Measurements from ENCODE around the gene ZC3HAV1. TPM values are rescaled to one million over a fixed set of nuclear protein-coding genes. Genes with fewer than 3 reads are reported as not detected.
"Not testable (repeated sequence)": the region's sequence is repeated elsewhere in the genome, so short reads cannot be mapped to it uniquely, and the experiment has no call there.

Gene ZC3HAV1
- total RNA-seq, 2 experiments from 2014 or later = 47.4 to 52.4 TPM

GRCh38 chr7:139104091-139104450 lies 5.4 kb downstream of the ZC3HAV1 start:
- no peaks in the 10 kb centered on the region for H4K20me1 ChIP-seq (ENCODE audit: insufficient read depth, low read length)
- no peak for TF ChIP-seq EZH2phosphoT487 (IDR thresholded peaks at IDR 0.05; ENCODE audit: borderline replicate concordance, low read depth, low read length)
- TF ChIP-seq CTCF (conservative IDR thresholded peaks at IDR 0.05; ENCODE audit: low read length) = no peak
- H3K4me3 ChIP-seq (ENCODE audit: low read depth, low read length, poor library complexity, severe bottlenecking) = peak overlapping the region; percentile 100

GRCh38 chr7:139103057-139103815 lies 6.3 kb downstream of the ZC3HAV1 start:
- ChIA-PET POLR2A (interaction anchor here (1.2 to 3.1 kb wide), 3 partner anchors 9 to 16 kb away, joined by 3 to 51 read pairs (median 3); no protein-coding TSS in a partner anchor), CTCF (ENCODE audit: unreplicated experiment) (interaction anchor here (0.6 to 1.8 kb wide), 2 partner anchors 8 to 546 kb away, joined by 3 to 9 read pairs; no protein-coding TSS in a partner anchor)
- H3K27ac ChIP-seq (ENCODE audit: low read depth, low read length, poor library complexity, severe bottlenecking) = peak overlapping the region; percentile 83
- H3K9me2 ChIP-seq (ENCODE audit: insufficient read depth, low read length) = no peaks in the 10 kb centered on the region
- H2AFZ ChIP-seq (ENCODE audit: low read length) = no peak overlapping the region
- no TSS peak for BruUV-seq (replicated peaks)
- no peaks in the 10 kb centered on the region for H4K20me1 ChIP-seq (ENCODE audit: insufficient read depth, low read length)
- DNase-seq (ENCODE audit: low spot score) = no peak
- H3K36me3 ChIP-seq (ENCODE audit: insufficient read depth, low read length) = peaks cover 30% of the 10 kb centered on the region
- intact Hi-C loops (cut with micrococcal nuclease; ENCODE audit: unreplicated experiment) = no loop called here
- H3K79me2 ChIP-seq (ENCODE audit: insufficient read depth, low read depth, low read length) = peaks cover 91% of the 10 kb centered on the region
- H3K4me3 ChIP-seq (ENCODE audit: low read depth, low read length, poor library complexity, severe bottlenecking) = peak overlapping the region; percentile 100
- TF ChIP-seq EZH2phosphoT487 (IDR thresholded peaks at IDR 0.05; ENCODE audit: borderline replicate concordance, low read depth, low read length) (no peak), CTCF (conservative IDR thresholded peaks at IDR 0.05; ENCODE audit: low read length) (no peak)
- peak overlapping the region; percentile 89 for H3K4me2 ChIP-seq (ENCODE audit: low read length)
- no peaks in the 10 kb centered on the region for H3K9me3 ChIP-seq (ENCODE audit: low read length)
- peaks cover 54% of the 10 kb centered on the region for H3K4me1 ChIP-seq (ENCODE audit: insufficient read depth, low read length, poor library complexity, severe bottlenecking)

More at GRCh38 chr7:139104091-139104450, 5.4 kb downstream of the ZC3HAV1 start:
- H3K79me2 ChIP-seq (ENCODE audit: insufficient read depth, low read depth, low read length) = peaks cover 91% of the 10 kb centered on the region
- no TSS peak for BruUV-seq (replicated peaks)
- H3K9me2 ChIP-seq (ENCODE audit: insufficient read depth, low read length) = no peaks in the 10 kb centered on the region
- H3K36me3 ChIP-seq (ENCODE audit: insufficient read depth, low read length) = peaks cover 22% of the 10 kb centered on the region
- intact Hi-C loops (cut with micrococcal nuclease; ENCODE audit: unreplicated experiment) = no loop called here
- no peak overlapping the region; the same call in 1 of the 2 replicates for H2AFZ ChIP-seq (ENCODE audit: low read length)
- peak overlapping the region; percentile 83 for H3K27ac ChIP-seq (ENCODE audit: low read depth, low read length, poor library complexity, severe bottlenecking)
- no peaks in the 10 kb centered on the region for H3K9me3 ChIP-seq (ENCODE audit: low read length)
- CTCF ChIA-PET (ENCODE audit: unreplicated experiment) = interaction anchor here (1.8 kb wide), 1 partner anchor 9 kb away, joined by 9 read pairs; no protein-coding TSS in a partner anchor
- H3K4me1 ChIP-seq (ENCODE audit: insufficient read depth, low read length, poor library complexity, severe bottlenecking) = peaks cover 48% of the 10 kb centered on the region
- POLR2A ChIA-PET = interaction anchor here (0.6 to 3.1 kb wide), 4 partner anchors 10 to 16 kb away, joined by 3 to 51 read pairs (median 6); no protein-coding TSS in a partner anchor
- peak overlapping the region; percentile 89 for H3K4me2 ChIP-seq (ENCODE audit: low read length)
- peak; percentile 64 for DNase-seq (ENCODE audit: low spot score)

GRCh38 chr7:139101637-139102158 lies 7.8 kb downstream of the ZC3HAV1 start:
- H4K20me1 ChIP-seq (ENCODE audit: insufficient read depth, low read length); H3K27ac ChIP-seq (ENCODE audit: low read depth, low read length, poor library complexity, severe bottlenecking); H3K9me3 ChIP-seq (ENCODE audit: low read length); H2AFZ ChIP-seq (ENCODE audit: low read length); H3K4me3 ChIP-seq (ENCODE audit: low read depth, low read length, poor library complexity, severe bottlenecking); H3K4me2 ChIP-seq (ENCODE audit: low read length); H3K9me2 ChIP-seq (ENCODE audit: insufficient read depth, low read length); intact Hi-C loops (cut with micrococcal nuclease; ENCODE audit: unreplicated experiment); CTCF ChIA-PET (ENCODE audit: unreplicated experiment); DNase-seq (ENCODE audit: low spot score); BruUV-seq (replicated peaks): not testable (repeated sequence)
- peaks cover 40% of the 10 kb centered on the region for H3K36me3 ChIP-seq (ENCODE audit: insufficient read depth, low read length)
- peaks cover 51% of the 10 kb centered on the region for H3K4me1 ChIP-seq (ENCODE audit: insufficient read depth, low read length, poor library complexity, severe bottlenecking)
- POLR2A ChIA-PET = interaction anchor here (1.1 kb wide), 1 partner anchor 15 kb away, joined by 3 read pairs; no protein-coding TSS in a partner anchor
- peaks cover 88% of the 10 kb centered on the region for H3K79me2 ChIP-seq (ENCODE audit: insufficient read depth, low read depth, low read length)

All from OCI-LY7 (cell line).